Peyer's patch (tissue), 4 donors: Measurements from ENCODE around the gene NOBOX. TPM values are rescaled to one million over a fixed set of nuclear protein-coding genes. Genes with fewer than 3 reads are reported as not detected.
A peak's percentile ranks its signal among the peaks of the same experiment; 100 is the strongest.

Experiments used
- DNase-seq, 3 donors: peaks; one replicate each; pipeline ENCODE4 v3.0.0-alpha.2; 2017 to 2019
- H3K27ac ChIP-seq, 4 donors: fragments of 200-600 bp; sonication (generic); one replicate each; pipeline ENCODE4 v1.5.1; 2016 to 2019
- H3K27me3 ChIP-seq, 2 donors: fragments of 200-600 bp; sonication (generic); one replicate each; pipeline ENCODE4 v1.5.1; 2019
- H3K36me3 ChIP-seq, 3 donors: fragments of 200-600 bp; sonication (generic); one replicate each; pipeline ENCODE4 v1.5.1; 2016 to 2019
- H3K4me1 ChIP-seq, 4 donors: fragments of 200-600 bp; sonication (generic); one replicate each; pipeline ENCODE4 v1.5.1; 2016 to 2019
- H3K4me3 ChIP-seq, 4 donors: fragments of 200-600 bp; sonication (generic); 1 replicate in 3 of 4; 2 replicates in 1 of 4; pipeline ENCODE4 v1.5.1; 2016 to 2019; ENCODE audit warnings: mild to moderate bottlenecking in 1 of 4
- H3K9me3 ChIP-seq, 4 donors: fragments of 200-600 bp; sonication (generic); one replicate each; pipeline ENCODE4 v1.5.1; 2016 to 2019; ENCODE audit warnings: mild to moderate bottlenecking in 1 of 4
- POLR2A ChIP-seq, 2 donors: fragments of 450-650 bp; IDR thresholded peaks; one replicate each; pipeline ENCODE4 v1.5.1; 2017; ENCODE audit warnings: antibody characterized with exemption in 2 of 2, mild to moderate bottlenecking in 2 of 2, moderate library complexity in 2 of 2
- total RNA-seq, 4 donors: library from RNA; depleted of rRNA; stranded (reverse); fragments of >200 nt; gene quantifications; one replicate each; pipeline ENCODE4 v1.1.0, GENCODE V29; 2016
- TF ChIP-seq, protein P1 (sequence below), 6 experiments: fragments of 450-650 bp in 4 of 6; fragments of 200-600 bp in 2 of 6; sonication (generic) in 1 of 6; IDR thresholded peaks; one replicate each; pipeline ENCODE4 v1.5.1; 2017 to 2019; ENCODE audit warnings: antibody characterized with exemption in 6 of 6, mild to moderate bottlenecking in 3 of 6, moderate library complexity in 1 of 6

Gene NOBOX
- total RNA-seq, 4 donors from 2014 or later, result not detected

DNA sequence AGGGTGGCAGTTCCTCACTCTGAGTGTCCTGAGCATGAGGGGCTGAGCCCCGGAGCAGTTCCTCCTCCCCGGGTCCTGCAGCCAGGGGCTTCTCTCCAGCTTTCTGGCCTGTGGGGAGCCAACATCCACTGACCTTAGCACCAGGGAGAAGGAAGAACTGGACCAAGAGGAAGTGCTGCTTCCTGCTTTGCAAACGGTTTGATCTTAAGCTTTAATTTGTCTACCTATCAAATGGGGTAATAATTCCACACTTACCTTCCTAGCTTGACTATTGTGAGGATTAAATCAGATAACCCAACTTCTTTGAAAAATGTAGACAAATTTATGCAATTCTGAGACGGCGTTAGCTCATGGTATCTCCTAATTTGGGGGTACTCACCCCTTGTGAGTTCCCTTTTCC lies 2.0 kb downstream of the NOBOX start:
- Histone ChIP-seq H3K4me3 (no peak overlapping the region), H3K9me3 (no peaks in the 10 kb centered on the region), H3K4me1 (no peaks in the 10 kb centered on the region), H3K36me3 (no peaks in the 10 kb centered on the region), H3K27me3 (no peaks in the 10 kb centered on the region), H3K27ac (no peak overlapping the region)
- DNase-seq, result no peak
- TF ChIP-seq, protein P1, sequence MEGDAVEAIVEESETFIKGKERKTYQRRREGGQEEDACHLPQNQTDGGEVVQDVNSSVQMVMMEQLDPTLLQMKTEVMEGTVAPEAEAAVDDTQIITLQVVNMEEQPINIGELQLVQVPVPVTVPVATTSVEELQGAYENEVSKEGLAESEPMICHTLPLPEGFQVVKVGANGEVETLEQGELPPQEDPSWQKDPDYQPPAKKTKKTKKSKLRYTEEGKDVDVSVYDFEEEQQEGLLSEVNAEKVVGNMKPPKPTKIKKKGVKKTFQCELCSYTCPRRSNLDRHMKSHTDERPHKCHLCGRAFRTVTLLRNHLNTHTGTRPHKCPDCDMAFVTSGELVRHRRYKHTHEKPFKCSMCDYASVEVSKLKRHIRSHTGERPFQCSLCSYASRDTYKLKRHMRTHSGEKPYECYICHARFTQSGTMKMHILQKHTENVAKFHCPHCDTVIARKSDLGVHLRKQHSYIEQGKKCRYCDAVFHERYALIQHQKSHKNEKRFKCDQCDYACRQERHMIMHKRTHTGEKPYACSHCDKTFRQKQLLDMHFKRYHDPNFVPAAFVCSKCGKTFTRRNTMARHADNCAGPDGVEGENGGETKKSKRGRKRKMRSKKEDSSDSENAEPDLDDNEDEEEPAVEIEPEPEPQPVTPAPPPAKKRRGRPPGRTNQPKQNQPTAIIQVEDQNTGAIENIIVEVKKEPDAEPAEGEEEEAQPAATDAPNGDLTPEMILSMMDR (IDR thresholded peaks at IDR 0.05), result no peak
- no peak for TF ChIP-seq POLR2A (IDR thresholded peaks at IDR 0.05)

DNA sequence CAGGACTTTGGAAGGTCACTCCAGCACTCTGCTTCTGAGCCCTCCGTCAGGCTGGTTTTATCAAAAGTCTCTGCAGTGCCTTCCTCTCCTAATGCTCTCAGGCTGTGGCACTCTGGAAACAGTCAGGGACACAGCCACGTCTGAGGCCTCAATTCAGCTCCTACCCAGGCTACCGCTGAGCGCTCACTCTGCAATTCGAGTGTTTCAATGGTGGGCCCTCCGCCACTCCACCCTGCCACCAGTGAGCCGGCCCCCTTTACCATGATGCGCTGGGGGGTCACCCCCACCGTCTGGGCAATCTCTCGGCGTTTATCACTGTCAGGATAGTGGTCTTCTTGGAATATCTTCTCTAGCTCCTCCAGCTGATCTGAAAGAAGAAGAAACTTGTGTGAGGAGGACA lies 3.5 kb downstream of the NOBOX start:
- DNase-seq, result no peak
- no peaks in the 10 kb centered on the region for H3K36me3 ChIP-seq
- H3K4me1 ChIP-seq, result no peaks in the 10 kb centered on the region
- TF ChIP-seq, protein P1 (IDR thresholded peaks at IDR 0.05), result no peak
- no peak for TF ChIP-seq POLR2A (IDR thresholded peaks at IDR 0.05)
- no peak overlapping the region for H3K4me3 ChIP-seq
- no peak overlapping the region for H3K27ac ChIP-seq
- no peaks in the 10 kb centered on the region for H3K27me3 ChIP-seq
- H3K9me3 ChIP-seq, result no peaks in the 10 kb centered on the region

DNA sequence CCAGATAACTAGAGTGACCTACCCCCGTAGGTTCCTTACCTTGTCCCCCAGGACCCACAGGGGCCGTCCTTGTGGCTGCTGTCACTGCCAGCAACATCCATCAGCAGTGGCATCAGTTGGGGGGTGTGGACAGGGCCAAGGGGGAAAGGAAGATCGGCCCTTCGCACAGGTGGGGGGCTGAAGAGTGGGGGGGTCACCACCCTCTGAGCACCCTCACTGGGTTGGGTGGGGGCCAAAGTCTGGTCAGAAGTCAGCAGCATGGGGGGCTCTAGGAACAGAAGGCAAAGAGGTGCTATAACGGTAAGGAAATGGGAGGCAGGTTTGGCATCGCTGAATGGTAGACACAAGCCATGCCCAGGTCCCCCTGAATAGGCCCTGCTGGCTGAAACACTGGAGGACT lies 4.6 kb downstream of the NOBOX start:
- DNase-seq, result no peak
- H3K27me3 ChIP-seq, result no peaks in the 10 kb centered on the region
- H3K36me3 ChIP-seq, result no peaks in the 10 kb centered on the region
- no peak overlapping the region for H3K4me3 ChIP-seq
- no peak overlapping the region for H3K27ac ChIP-seq
- no peaks in the 10 kb centered on the region for H3K9me3 ChIP-seq
- no peaks in the 10 kb centered on the region for H3K4me1 ChIP-seq
- TF ChIP-seq, protein P1 (IDR thresholded peaks at IDR 0.05), result no peak
- no peak for TF ChIP-seq POLR2A (IDR thresholded peaks at IDR 0.05)

DNA sequence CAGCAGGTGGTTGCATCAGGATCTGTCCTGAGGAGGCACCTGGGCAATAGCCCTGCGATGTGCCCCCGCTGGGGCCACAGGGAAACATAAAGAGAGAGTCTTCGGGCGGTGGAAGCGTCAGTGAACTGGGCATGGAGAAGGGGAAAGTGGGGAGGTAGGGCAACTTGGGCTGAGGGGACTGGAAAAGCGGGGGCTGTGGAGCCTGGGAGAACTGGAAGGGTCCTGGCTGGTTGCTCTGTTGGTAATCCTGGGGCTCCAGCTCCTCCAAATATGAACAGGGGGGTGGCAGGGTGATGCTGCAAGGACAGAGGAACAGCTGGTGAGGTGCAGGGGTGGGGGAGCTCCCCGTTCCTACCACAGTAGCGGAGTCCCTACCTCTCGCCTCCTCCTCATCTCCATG lies 5.2 kb downstream of the NOBOX start:
- no peak for DNase-seq
- Histone ChIP-seq H3K4me1 (no peaks in the 10 kb centered on the region), H3K4me3 (no peak overlapping the region), H3K27ac (no peak overlapping the region), H3K9me3 (no peaks in the 10 kb centered on the region), H3K27me3 (no peaks in the 10 kb centered on the region), H3K36me3 (no peaks in the 10 kb centered on the region)
- no peak for TF ChIP-seq POLR2A (IDR thresholded peaks at IDR 0.05)
- TF ChIP-seq, protein P1 (IDR thresholded peaks at IDR 0.05), result no peak

DNA sequence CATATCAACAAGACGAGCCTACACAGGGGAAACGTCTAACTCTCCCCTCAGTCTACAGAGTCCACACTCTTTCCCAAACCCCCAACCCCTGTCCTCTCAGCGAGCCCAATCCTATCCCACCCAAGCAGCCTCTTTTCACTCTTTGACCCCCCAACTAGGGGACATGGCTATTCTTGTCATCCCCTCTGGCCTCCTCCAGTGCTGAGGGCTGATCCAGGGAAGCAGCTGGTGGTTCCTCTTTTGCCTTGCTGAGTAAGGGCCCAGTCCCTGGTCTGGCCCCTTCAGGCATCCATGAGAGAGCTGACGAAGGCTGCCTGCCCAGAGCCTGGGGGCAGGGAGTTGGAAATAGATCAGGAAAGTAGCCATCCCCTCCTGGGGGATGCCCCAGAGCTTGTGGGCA lies 6.4 kb downstream of the NOBOX start:
- Histone ChIP-seq H3K36me3 (no peaks in the 10 kb centered on the region), H3K27me3 (no peaks in the 10 kb centered on the region), H3K27ac (no peak overlapping the region), H3K9me3 (no peaks in the 10 kb centered on the region), H3K4me1 (no peaks in the 10 kb centered on the region), H3K4me3 (no peak overlapping the region)
- no peak for DNase-seq
- TF ChIP-seq, protein P1 (IDR thresholded peaks at IDR 0.05), result no peak
- TF ChIP-seq POLR2A (IDR thresholded peaks at IDR 0.05), result no peak

DNA sequence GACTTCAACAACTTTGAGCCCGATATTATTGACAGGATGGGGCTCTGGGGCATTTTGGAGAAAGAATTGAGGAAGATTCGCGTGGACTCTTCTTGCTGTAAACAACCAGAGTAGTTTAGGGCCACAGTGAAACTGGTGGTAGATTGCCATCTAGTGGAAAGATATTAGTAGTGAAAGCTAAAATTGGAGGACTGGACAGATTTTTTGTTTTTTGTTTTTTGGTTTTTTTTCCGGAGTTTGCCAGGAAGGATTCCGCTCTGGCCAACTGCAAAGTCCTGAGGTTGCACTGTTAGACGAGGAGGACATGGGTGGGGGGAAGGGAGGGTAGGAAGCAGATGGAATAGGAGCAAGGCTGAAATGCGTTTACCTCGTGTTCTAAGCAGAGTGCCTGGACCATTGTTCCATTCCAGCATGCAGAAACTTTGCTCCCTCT lies 11.7 kb downstream of the NOBOX start:
- Histone ChIP-seq H3K36me3 (no peaks in the 10 kb centered on the region), H3K9me3 (no peaks in the 10 kb centered on the region), H3K27ac (no peak overlapping the region), H3K4me3 (no peak overlapping the region), H3K4me1 (no peaks in the 10 kb centered on the region), H3K27me3 (no peaks in the 10 kb centered on the region)
- no peak for TF ChIP-seq POLR2A (IDR thresholded peaks at IDR 0.05)
- TF ChIP-seq, protein P1 (IDR thresholded peaks at IDR 0.05), result peak; percentile 61 to 87 (median 78)
- DNase-seq, result no peak
